DOHH2 (cell line): ENCODE data around the gene ABHD17C.

Experiments used
- H3F3A ChIP-seq: fragments of 200-600 bp; sonication (generic), shearing (Covaris generic); 2 replicates; pipeline ENCODE4 v1.6.0; 2016; ENCODE audit warnings: antibody characterized with exemption, mild to moderate bottlenecking; ENCODE audit not compliant: control insufficient read depth, insufficient read depth
- H3K27ac ChIP-seq: fragments of 200-600 bp; sonication (generic); 2 replicates; pipeline ENCODE4 v1.5.1; 2014; ENCODE audit warnings: low read depth, mild to moderate bottlenecking, low read length, moderate library complexity
- H3K27me3 ChIP-seq: fragments of 200-600 bp; sonication (generic); 2 replicates; pipeline ENCODE4 v1.6.1; 2014; ENCODE audit warnings: mild to moderate bottlenecking, low read length, mixed read lengths; ENCODE audit not compliant: control insufficient read depth
- H3K36me3 ChIP-seq: fragments of 200-600 bp; sonication (generic); 2 replicates; pipeline ENCODE4 v1.6.1; 2014; ENCODE audit warnings: mild to moderate bottlenecking, low read length, moderate library complexity, mixed read lengths; ENCODE audit not compliant: control insufficient read depth
- H3K4me1 ChIP-seq: fragments of 200-600 bp; sonication (generic); 2 replicates; pipeline ENCODE4 v1.6.1; 2014; ENCODE audit warnings: mild to moderate bottlenecking, low read length, mixed read lengths; ENCODE audit not compliant: control insufficient read depth
- H3K4me2 ChIP-seq: fragments of 200-600 bp; sonication (generic); 2 replicates; pipeline ENCODE4 v1.6.0; 2014; ENCODE audit warnings: mild to moderate bottlenecking, low read length, moderate library complexity
- H3K4me3 ChIP-seq: fragments of 200-600 bp; sonication (generic); 2 replicates; pipeline ENCODE4 v1.5.1; 2014; ENCODE audit warnings: mild to moderate bottlenecking, low read length, mixed read lengths
- H3K79me2 ChIP-seq: fragments of 200-600 bp; sonication (generic); 2 replicates; pipeline ENCODE4 v1.6.1; 2014; ENCODE audit warnings: mild to moderate bottlenecking, low read length, mixed read lengths; ENCODE audit not compliant: control insufficient read depth
- H3K9me2 ChIP-seq: fragments of 200-600 bp; sonication (generic); replicated peaks from 2 replicates; pipeline ENCODE4 v1.6.1; 2014; ENCODE audit warnings: mild to moderate bottlenecking, low read length, mixed read lengths; ENCODE audit not compliant: control insufficient read depth
- H3K9me3 ChIP-seq: fragments of 200-600 bp; sonication (generic); 2 replicates; pipeline ENCODE4 v1.6.1; 2014; ENCODE audit warnings: antibody characterized with exemption, low read length, mixed read lengths; ENCODE audit not compliant: control insufficient read depth, insufficient read depth
- H4K20me1 ChIP-seq: fragments of 200-600 bp; sonication (generic); 2 replicates; pipeline ENCODE4 v1.6.0; 2014; ENCODE audit warnings: low read depth, mild to moderate bottlenecking, antibody characterized with exemption, low read length, moderate library complexity; ENCODE audit not compliant: control insufficient read depth, insufficient read depth
- CTCF ChIP-seq: fragments of 200-600 bp; sonication (generic); IDR thresholded peaks from one replicate; pipeline ENCODE4 v1.5.1; 2014; ENCODE audit warnings: antibody characterized with exemption, mild to moderate bottlenecking, low read depth, low read length; ENCODE audit not compliant: poor library complexity, severe bottlenecking
- EZH2phosphoT487 ChIP-seq: fragments of 200-600 bp; sonication (generic); IDR thresholded peaks from 2 replicates; pipeline ENCODE4 v1.6.1; 2017; ENCODE audit warnings: borderline replicate concordance, mild to moderate bottlenecking, antibody characterized with exemption, low read length, moderate library complexity, mixed read lengths

ABHD17C gene

GRCh38 chr15:80743189-80743833 lies 48.2 kb downstream of the ABHD17C start:
- H3K9me2 ChIP-seq: no peaks in the 10 kb centered on the region
- no peaks in the 10 kb centered on the region for H3K4me1 ChIP-seq
- H4K20me1 ChIP-seq: no peaks in the 10 kb centered on the region
- no peaks in the 10 kb centered on the region for H3K9me3 ChIP-seq
- H3K36me3 ChIP-seq: no peaks in the 10 kb centered on the region
- no peaks in the 10 kb centered on the region for H3K79me2 ChIP-seq
- no peak overlapping the region for H3K4me2 ChIP-seq
- H3F3A ChIP-seq: no peaks in the 10 kb centered on the region
- no peaks in the 10 kb centered on the region for H3K27me3 ChIP-seq
- no peak overlapping the region for H3K27ac ChIP-seq
- no peak for TF ChIP-seq EZH2phosphoT487
- no peak for TF ChIP-seq CTCF
- H3K4me3 ChIP-seq: no peak overlapping the region

DNA sequence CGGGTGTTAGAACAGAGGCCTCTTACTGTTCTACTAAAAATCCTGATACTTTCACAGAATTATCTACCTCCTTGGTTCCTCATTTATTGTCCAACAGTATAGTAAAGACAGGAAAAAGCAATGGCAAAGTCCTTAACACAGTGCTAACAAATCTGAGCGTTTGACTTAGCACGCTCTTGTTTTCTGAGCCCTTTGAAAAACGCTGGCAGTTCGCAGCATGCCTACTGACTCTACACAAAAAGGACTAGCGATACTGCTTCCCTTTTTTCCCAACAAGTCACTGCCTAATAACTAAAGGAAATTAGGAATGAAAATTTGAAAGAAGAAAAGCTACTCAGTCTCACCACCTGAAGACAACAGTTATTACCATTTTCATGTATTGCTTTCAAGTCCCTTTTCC lies 49.3 kb downstream of the ABHD17C start:
- no peaks in the 10 kb centered on the region for H3K79me2 ChIP-seq
- no peaks in the 10 kb centered on the region for H3K4me1 ChIP-seq
- no peaks in the 10 kb centered on the region for H3K9me2 ChIP-seq
- H3K27me3 ChIP-seq: no peaks in the 10 kb centered on the region
- no peak overlapping the region for H3K4me2 ChIP-seq
- no peak overlapping the region for H3K4me3 ChIP-seq
- no peak overlapping the region for H3K27ac ChIP-seq
- no peaks in the 10 kb centered on the region for H3F3A ChIP-seq
- TF ChIP-seq EZH2phosphoT487 (no peak), CTCF (no peak)
- no peaks in the 10 kb centered on the region for H4K20me1 ChIP-seq
- H3K9me3 ChIP-seq: no peaks in the 10 kb centered on the region
- no peaks in the 10 kb centered on the region for H3K36me3 ChIP-seq

- no peaks in the 10 kb centered on the region for H3K79me2 ChIP-seq
- no peak overlapping the region for H3K4me2 ChIP-seq
- no peaks in the 10 kb centered on the region for H4K20me1 ChIP-seq
- H3K36me3 ChIP-seq: no peaks in the 10 kb centered on the region
- no peaks in the 10 kb centered on the region for H3K27me3 ChIP-seq
- no peaks in the 10 kb centered on the region for H3K4me1 ChIP-seq
- no peaks in the 10 kb centered on the region for H3K9me2 ChIP-seq
- TF ChIP-seq EZH2phosphoT487: no peak
- TF ChIP-seq CTCF: no peak
- no peaks in the 10 kb centered on the region for H3F3A ChIP-seq
- no peaks in the 10 kb centered on the region for H3K9me3 ChIP-seq
- no peak overlapping the region for H3K4me3 ChIP-seq
- no peak overlapping the region for H3K27ac ChIP-seq
Observed at GRCh38 chr15:80744826-80745225, 49.7 kb downstream of the ABHD17C start.
